Urinary bladder (tissue), 4 donors: ENCODE results near the gene COL1A1. TPM values are rescaled to one million over a fixed set of nuclear protein-coding genes. Genes with fewer than 3 reads are reported as not detected.

ENCODE experiments used
- DNase-seq: peaks from one replicate; pipeline ENCODE4 v3.0.0-alpha.2; 2015; ENCODE audit errors: extremely low spot score
- H3K27ac ChIP-seq: one replicate; pipeline ENCODE4 v1.5.1; 2013; ENCODE audit warnings: low read depth, mild to moderate bottlenecking, moderate library complexity
- H3K36me3 ChIP-seq: one replicate; pipeline ENCODE4 v1.6.1; 2013; ENCODE audit warnings: mild to moderate bottlenecking, moderate library complexity; ENCODE audit not compliant: insufficient read depth
- H3K4me1 ChIP-seq: one replicate; pipeline ENCODE4 v1.6.1; 2013; ENCODE audit warnings: mild to moderate bottlenecking, moderate library complexity; ENCODE audit not compliant: insufficient read depth
- H3K4me3 ChIP-seq: one replicate; pipeline ENCODE4 v1.5.1; 2013; ENCODE audit warnings: low read depth, low read length
- WGBS: extraction: QIAGEN DNeasy Blood & Tissue Kit; methylation state at CpG from one replicate; pipeline ENCODE4 v1.1.7; 2013; 5-methylcytosine and 5-hydroxymethylcytosine counted together
- polyA plus RNA-seq: library from polyadenylated mRNA; stranded (reverse); fragments of 200-250 nt; gene quantifications from one replicate; pipeline ENCODE4 v1.2.3, GENCODE V29; 2013
- small RNA-seq: library from RNA; depleted of rRNA; stranded (forward); fragments of <200 nt; gene quantifications from one replicate; pipeline ENCODE3, GENCODE V24; 2014
- total RNA-seq: library from RNA; depleted of rRNA; stranded (reverse); fragments of >200 nt; gene quantifications from one replicate; pipeline ENCODE4 v1.2.3, GENCODE V29; 2014
- donor health status: healthy with polysubstance abuse.
- donor health status: healthy.

COL1A1 gene
- total and polyA plus RNA-seq, 2 donors = 802 to 5,262 TPM

GRCh38 chr17:50141026-50141744 lies 60.2 kb downstream of the COL1A1 start:
- H3K27ac ChIP-seq = no peak overlapping the region
- DNase-seq = no peak
- 92% methylated on average over 16 of the region's 16 CpGs for WGBS
- H3K36me3 ChIP-seq = peaks cover 6% of the 10 kb centered on the region
- no peaks in the 10 kb centered on the region for H3K4me1 ChIP-seq
- H3K4me3 ChIP-seq = no peak overlapping the region

- no peak for DNase-seq
- Histone ChIP-seq H3K4me3 (no peak overlapping the region), H3K4me1 (no peaks in the 10 kb centered on the region), H3K36me3 (peaks cover 10% of the 10 kb centered on the region), H3K27ac (no peak overlapping the region)
- WGBS = 46% methylated on average over 19 of the region's 19 CpGs
Observed at GRCh38 chr17:50139950-50140885, 61.2 kb downstream of the COL1A1 start.

- 89% methylated on average over 15 of the region's 15 CpGs for WGBS
Observed at GRCh38 chr17:50139185-50139783, 62.1 kb downstream of the COL1A1 start.

GRCh38 chr17:50137042-50137441 lies 64.4 kb downstream of the COL1A1 start:
- H3K4me3 ChIP-seq = no peak overlapping the region
- H3K36me3 ChIP-seq = peaks cover 9% of the 10 kb centered on the region
- DNase-seq = no peak
- H3K27ac ChIP-seq = no peak overlapping the region
- no peaks in the 10 kb centered on the region for H3K4me1 ChIP-seq
- 89% methylated on average over 4 of the region's 4 CpGs for WGBS

More at GRCh38 chr17:50139185-50139783, 62.1 kb downstream of the COL1A1 start:
- Histone ChIP-seq H3K27ac (no peak overlapping the region), H3K4me1 (no peaks in the 10 kb centered on the region), H3K36me3 (peaks cover 9% of the 10 kb centered on the region), H3K4me3 (no peak overlapping the region)
- no peak for DNase-seq

GRCh38 chr17:50136096-50136687 lies 65.2 kb downstream of the COL1A1 start:
- Histone ChIP-seq H3K27ac (no peak overlapping the region), H3K4me1 (no peaks in the 10 kb centered on the region), H3K4me3 (no peak overlapping the region), H3K36me3 (peaks cover 9% of the 10 kb centered on the region)
- no peak for DNase-seq
- WGBS = 93% methylated on average over 11 of the region's 11 CpGs

GRCh38 chr17:50135316-50136095 lies 65.9 kb downstream of the COL1A1 start:
- 89% methylated on average over 16 of the region's 16 CpGs for WGBS
- Histone ChIP-seq H3K27ac (no peak overlapping the region), H3K4me3 (no peak overlapping the region), H3K36me3 (peaks cover 9% of the 10 kb centered on the region), H3K4me1 (no peaks in the 10 kb centered on the region)
- DNase-seq = no peak

GRCh38 chr17:50134206-50135110 lies 67.0 kb downstream of the COL1A1 start:
- WGBS = 65% methylated on average over 16 of the region's 16 CpGs
- no peak overlapping the region for H3K4me3 ChIP-seq
- H3K36me3 ChIP-seq = peaks cover 9% of the 10 kb centered on the region
- no peak overlapping the region for H3K27ac ChIP-seq
- no peak for DNase-seq
- no peaks in the 10 kb centered on the region for H3K4me1 ChIP-seq

GRCh38 chr17:50133769-50134099 lies 67.7 kb downstream of the COL1A1 start:
- no peak overlapping the region for H3K4me3 ChIP-seq
- 25% methylated on average over 16 of the region's 16 CpGs for WGBS
- no peaks in the 10 kb centered on the region for H3K4me1 ChIP-seq
- DNase-seq = no peak
- H3K36me3 ChIP-seq = peaks cover 9% of the 10 kb centered on the region
- H3K27ac ChIP-seq = no peak overlapping the region

Small RNAs within 50 kb of the gene (small RNA-seq; reads per million reads assigned to genes)
- not detected for gene SUMO2P7

Other genes with a start within 250 kb of the COL1A1 start
- gene DLX4, start 232.4 kb downstream of the COL1A1 start, total RNA-seq = not detected
- 0.20 TPM for gene DLX4, start 232.4 kb downstream of the COL1A1 start, polyA plus RNA-seq
- gene DLX3, start 206.4 kb downstream of the COL1A1 start, total RNA-seq = not detected
- 0.16 TPM for gene DLX3, start 206.4 kb downstream of the COL1A1 start, polyA plus RNA-seq
- 26.0 TPM for gene ITGA3, start 145.5 kb downstream of the COL1A1 start, total RNA-seq
- 54.9 TPM for gene ITGA3, start 145.5 kb downstream of the COL1A1 start, polyA plus RNA-seq
- 15.9 TPM for gene PDK2, start 106.3 kb downstream of the COL1A1 start, total RNA-seq
- gene PDK2, start 106.3 kb downstream of the COL1A1 start, polyA plus RNA-seq = 55.0 TPM
- gene SAMD14, start 71.5 kb downstream of the COL1A1 start, total RNA-seq = 2.2 TPM
- 3.7 TPM for gene SAMD14, start 71.5 kb downstream of the COL1A1 start, polyA plus RNA-seq
- 16.6 TPM for gene PPP1R9B, start 51.0 kb downstream of the COL1A1 start, total RNA-seq
- 29.6 TPM for gene PPP1R9B, start 51.0 kb downstream of the COL1A1 start, polyA plus RNA-seq
- 15.4 TPM for gene SGCA, start 35.6 kb downstream of the COL1A1 start, total RNA-seq
- 89.1 TPM for gene SGCA, start 35.6 kb downstream of the COL1A1 start, polyA plus RNA-seq
- gene TMEM92, start 72.8 kb upstream of the COL1A1 start, total RNA-seq = 1.0 TPM
- 2.5 TPM for gene TMEM92, start 72.8 kb upstream of the COL1A1 start, polyA plus RNA-seq
- gene XYLT2, start 144.5 kb upstream of the COL1A1 start, total RNA-seq = 17.6 TPM
- 27.8 TPM for gene XYLT2, start 144.5 kb upstream of the COL1A1 start, polyA plus RNA-seq
- gene MRPL27, start 171.6 kb upstream of the COL1A1 start, total RNA-seq = 38.6 TPM
- gene MRPL27, start 171.6 kb upstream of the COL1A1 start, polyA plus RNA-seq = 99.6 TPM
- gene EME1, start 171.6 kb upstream of the COL1A1 start, total RNA-seq = 2.7 TPM
- gene EME1, start 171.6 kb upstream of the COL1A1 start, polyA plus RNA-seq = 0.29 TPM
- gene LRRC59, start 195.9 kb upstream of the COL1A1 start, total RNA-seq = 62.5 TPM
- 48.3 TPM for gene LRRC59, start 195.9 kb upstream of the COL1A1 start, polyA plus RNA-seq
- gene ACSF2, start 224.6 kb upstream of the COL1A1 start, total RNA-seq = 23.2 TPM
- gene ACSF2, start 224.6 kb upstream of the COL1A1 start, polyA plus RNA-seq = 32.6 TPM